Measurements from ENCODE around the gene ATP11A.

GRCh38 chr13:112648966-112649690 lies 40.7 kb upstream of the ATP11A start:
- no peak for TF ChIP-seq CTCF (IDR thresholded peaks at IDR 0.05)
- TF ChIP-seq POLR2A (IDR thresholded peaks at IDR 0.05): no peak
- TF ChIP-seq POLR2AphosphoS5 (IDR thresholded peaks at IDR 0.05): no peak
- no peak for TF ChIP-seq EP300 (IDR thresholded peaks at IDR 0.05)

All from sigmoid colon (tissue), 4 donors.